ENCODE measurements around the gene SH3PXD2A. TPM values are rescaled to one million over a fixed set of nuclear protein-coding genes. Genes with fewer than 3 reads are reported as not detected.

Gene SH3PXD2A
- total RNA-seq, 5 donors from 2014 or later (not counting 1 experiment from before 2014, with no cell fraction given) = 5.8 to 11.8 (median 9.8) TPM

DNA sequence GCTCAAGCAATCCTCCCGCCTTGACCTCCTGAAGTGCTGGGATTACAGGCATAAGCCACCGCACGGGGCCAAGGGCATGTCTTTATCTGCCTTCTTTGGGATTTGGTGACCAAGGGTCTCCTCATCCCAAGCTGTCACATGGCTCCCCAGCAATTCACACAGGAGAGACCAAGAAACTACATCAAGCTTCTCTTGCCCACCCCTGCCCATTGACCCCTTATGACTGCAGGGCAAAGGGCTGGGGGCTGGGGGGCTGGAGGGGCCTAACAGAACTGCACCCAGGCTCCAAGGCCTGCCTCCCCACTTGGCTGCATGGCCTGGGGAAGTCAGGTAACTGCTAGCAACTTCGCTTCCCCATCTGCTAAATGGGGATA lies 137.1 kb downstream of the SH3PXD2A start:
- H3K27me3 Mint-ChIP-seq = no peaks in the 10 kb centered on the region
- H3K36me3 Mint-ChIP-seq = no peaks in the 10 kb centered on the region
- no peaks in the 10 kb centered on the region for H3K9me3 Mint-ChIP-seq
- Histone ChIP-seq H3K9me3 (no peaks in the 10 kb centered on the region), H3K4me3 (ENCODE audit: control insufficient read depth in 1 of 2, extremely low read depth in 1 of 2, low read length in 1 of 2) (no peak overlapping the region), H3K4me1 (ENCODE audit: control insufficient read depth in 1 of 2, extremely low read depth in 1 of 2, insufficient read depth in 2 of 2, low read length in 2 of 2) (peaks cover 0 to 6% of the 10 kb centered on the region in 2 experiments), H3K27ac (ENCODE audit: low read length) (no peak overlapping the region), H3K27me3 (replicated peaks in 1 of 2; ENCODE audit: control insufficient read depth in 2 of 2, extremely low read depth in 1 of 2, insufficient read depth in 2 of 2, low read length in 1 of 2) (peaks cover 0 to 10% of the 10 kb centered on the region in 2 experiments), H3K36me3 (ENCODE audit: control insufficient read depth in 2 of 2, extremely low read depth in 1 of 2, insufficient read depth in 1 of 2, low read length in 1 of 2) (no peaks in the 10 kb centered on the region)
- WGBS (ENCODE audit: insufficient coverage) = no CpG with 5 or more reads among the region's 4 CpGs
- DNase-seq (no peak), ATAC-seq (replicated peaks in 1 of 4) (no peak)
- POLR2A ChIA-PET = no interaction called here
- no peak overlapping the region for H3K4me3 Mint-ChIP-seq
- H3K4me1 Mint-ChIP-seq = peaks cover 6 to 8% (median 8%) of the 10 kb centered on the region in 3 donors
- no peak overlapping the region for H3K27ac Mint-ChIP-seq
- CTCF ChIA-PET = interaction anchor here in 1 of 2 donors (1.0 kb wide), 1 partner anchor 144 kb away, joined by 3 read pairs; no protein-coding TSS in a partner anchor

DNA sequence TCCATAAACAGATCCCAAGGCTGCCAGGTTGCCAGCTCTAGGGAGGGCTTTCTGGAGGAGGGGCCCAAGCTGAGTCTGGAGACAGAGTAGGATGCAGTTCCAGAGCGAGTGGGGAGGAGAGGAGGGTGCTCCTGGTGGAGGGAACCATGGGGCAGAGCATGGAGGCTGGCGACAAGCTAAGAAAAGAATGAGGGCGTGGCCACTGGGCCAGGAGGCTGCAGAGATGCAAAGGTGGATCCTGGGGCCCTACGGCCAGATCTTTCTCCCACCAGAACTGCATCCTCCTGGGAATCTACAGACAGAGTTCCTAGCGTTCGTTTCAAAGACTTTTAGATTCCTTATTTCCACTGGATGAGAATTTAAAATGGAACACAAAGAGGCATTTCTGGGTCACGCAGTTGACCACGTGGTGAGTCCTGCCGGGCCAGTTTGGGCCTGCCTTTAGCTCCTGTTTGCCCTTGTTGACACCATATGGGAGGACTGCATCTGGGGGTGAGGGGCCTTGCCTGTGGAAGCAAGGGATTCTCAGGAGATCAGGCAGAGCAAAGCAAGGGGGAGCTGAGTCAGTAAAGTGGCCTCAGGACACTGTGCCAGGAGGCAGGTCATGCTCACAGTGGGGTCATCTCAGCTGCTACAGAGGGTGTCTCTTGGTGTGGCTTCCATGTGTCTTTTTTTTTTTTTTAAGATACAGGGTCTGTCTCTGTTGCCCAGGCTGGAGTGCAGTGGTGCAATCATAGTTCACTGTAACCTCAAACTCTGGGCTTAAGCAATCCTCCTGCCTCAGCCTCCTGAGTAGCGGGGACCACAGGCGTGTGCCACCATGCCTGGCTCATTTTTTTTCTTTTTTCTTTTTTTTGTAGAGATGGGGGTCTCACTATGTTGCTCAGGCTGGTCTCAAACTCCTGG lies 137.8 kb downstream of the SH3PXD2A start:
- no peak overlapping the region for H3K27ac Mint-ChIP-seq
- ATAC-seq (replicated peaks in 1 of 4) (no peak), DNase-seq (no peak)
- H3K36me3 Mint-ChIP-seq = no peaks in the 10 kb centered on the region
- H3K27me3 Mint-ChIP-seq = no peaks in the 10 kb centered on the region
- peaks cover 6 to 8% (median 8%) of the 10 kb centered on the region in 3 donors for H3K4me1 Mint-ChIP-seq
- H3K36me3 ChIP-seq (ENCODE audit: control insufficient read depth in 2 of 2, extremely low read depth in 1 of 2, insufficient read depth in 1 of 2, low read length in 1 of 2) = no peaks in the 10 kb centered on the region
- no peaks in the 10 kb centered on the region for H3K9me3 Mint-ChIP-seq
- H3K27ac ChIP-seq (ENCODE audit: low read length) = no peak overlapping the region
- POLR2A ChIA-PET = no interaction called here
- WGBS (ENCODE audit: insufficient coverage) = 89% methylated on average over 8 of the region's 11 CpGs
- CTCF ChIA-PET = interaction anchor here in 1 of 2 donors (1.0 kb wide), 1 partner anchor 144 kb away, joined by 3 read pairs; no protein-coding TSS in a partner anchor
- H3K4me3 ChIP-seq (ENCODE audit: control insufficient read depth in 1 of 2, extremely low read depth in 1 of 2, low read length in 1 of 2) = no peak overlapping the region
- peaks cover 0 to 9% of the 10 kb centered on the region in 2 experiments for H3K4me1 ChIP-seq (ENCODE audit: control insufficient read depth in 1 of 2, extremely low read depth in 1 of 2, insufficient read depth in 2 of 2, low read length in 2 of 2)
- no peak overlapping the region for H3K4me3 Mint-ChIP-seq
- H3K27me3 ChIP-seq (replicated peaks in 1 of 2; ENCODE audit: control insufficient read depth in 2 of 2, extremely low read depth in 1 of 2, insufficient read depth in 2 of 2, low read length in 1 of 2) = peaks cover 0 to 12% of the 10 kb centered on the region in 2 experiments
- no peaks in the 10 kb centered on the region for H3K9me3 ChIP-seq

DNA sequence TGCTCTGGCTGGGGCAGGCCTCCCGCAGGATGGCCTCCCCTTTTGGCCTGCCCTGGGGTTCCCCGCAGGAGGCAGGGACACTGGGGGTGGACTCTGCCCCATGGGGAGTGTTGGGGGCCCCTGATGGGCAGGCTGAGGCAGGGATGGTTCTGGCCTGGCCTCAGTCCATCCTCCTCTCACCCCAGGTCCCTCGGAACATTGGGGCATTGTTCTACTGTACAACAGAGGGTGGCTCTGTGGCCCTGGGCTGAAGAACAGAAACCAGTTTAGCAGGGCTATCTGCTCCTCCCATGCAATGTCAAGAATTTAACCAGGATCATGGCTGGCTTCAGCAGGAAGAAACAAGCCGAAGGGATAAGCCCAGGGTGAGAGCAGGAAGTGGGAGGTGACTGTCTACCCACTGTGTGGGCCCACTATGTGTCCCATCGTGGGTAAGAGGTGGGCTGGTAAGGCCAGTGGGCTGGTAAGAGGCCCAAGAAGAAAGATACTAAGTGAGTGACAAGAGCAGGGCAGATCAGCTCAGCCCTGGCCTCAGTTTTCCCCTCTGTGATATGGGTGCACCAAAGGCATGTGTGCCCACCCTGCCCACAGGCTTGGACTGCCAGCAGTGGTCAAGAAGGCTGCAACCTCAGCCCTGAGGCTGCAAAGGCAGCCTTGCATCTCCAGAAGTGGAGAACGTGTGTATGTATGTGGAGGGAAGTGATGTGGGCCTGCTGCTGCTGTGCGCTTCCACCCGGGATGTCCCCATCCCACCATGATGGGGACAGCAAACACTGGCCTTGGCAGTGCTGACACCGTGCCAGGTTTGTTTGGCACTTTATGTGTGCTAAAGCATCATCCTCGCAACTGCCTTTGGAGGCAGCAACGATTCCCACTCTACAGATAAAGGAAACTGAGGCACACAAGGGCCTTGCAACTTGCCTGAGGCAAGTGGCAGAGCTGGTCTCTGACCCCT lies 138.9 kb downstream of the SH3PXD2A start:
- Histone ChIP-seq H3K4me3 (ENCODE audit: control insufficient read depth in 1 of 2, extremely low read depth in 1 of 2, low read length in 1 of 2) (no peak overlapping the region), H3K36me3 (ENCODE audit: control insufficient read depth in 2 of 2, extremely low read depth in 1 of 2, insufficient read depth in 1 of 2, low read length in 1 of 2) (no peaks in the 10 kb centered on the region), H3K4me1 (ENCODE audit: control insufficient read depth in 1 of 2, extremely low read depth in 1 of 2, insufficient read depth in 2 of 2, low read length in 2 of 2) (peaks cover 0 to 10% of the 10 kb centered on the region in 2 experiments), H3K27ac (ENCODE audit: low read length) (no peak overlapping the region), H3K9me3 (no peaks in the 10 kb centered on the region), H3K27me3 (replicated peaks in 1 of 2; ENCODE audit: control insufficient read depth in 2 of 2, extremely low read depth in 1 of 2, insufficient read depth in 2 of 2, low read length in 1 of 2) (peaks cover 0 to 21% of the 10 kb centered on the region in 2 experiments)
- POLR2A ChIA-PET = no interaction called here
- no peak for DNase-seq
- H3K36me3 Mint-ChIP-seq = no peaks in the 10 kb centered on the region
- WGBS (ENCODE audit: insufficient coverage) = 76% methylated on average over 6 of the region's 11 CpGs
- H3K4me3 Mint-ChIP-seq = no peak overlapping the region
- H3K27ac Mint-ChIP-seq = no peak overlapping the region
- no peak for ATAC-seq (replicated peaks in 1 of 4)
- H3K4me1 Mint-ChIP-seq = peaks cover 6 to 8% (median 8%) of the 10 kb centered on the region in 3 donors
- no peaks in the 10 kb centered on the region for H3K27me3 Mint-ChIP-seq
- no peaks in the 10 kb centered on the region for H3K9me3 Mint-ChIP-seq
- CTCF ChIA-PET = interaction anchor here in 1 of 2 donors (0.7 kb wide), 1 partner anchor 54 kb away, joined by 3 read pairs; no protein-coding TSS in a partner anchor

DNA sequence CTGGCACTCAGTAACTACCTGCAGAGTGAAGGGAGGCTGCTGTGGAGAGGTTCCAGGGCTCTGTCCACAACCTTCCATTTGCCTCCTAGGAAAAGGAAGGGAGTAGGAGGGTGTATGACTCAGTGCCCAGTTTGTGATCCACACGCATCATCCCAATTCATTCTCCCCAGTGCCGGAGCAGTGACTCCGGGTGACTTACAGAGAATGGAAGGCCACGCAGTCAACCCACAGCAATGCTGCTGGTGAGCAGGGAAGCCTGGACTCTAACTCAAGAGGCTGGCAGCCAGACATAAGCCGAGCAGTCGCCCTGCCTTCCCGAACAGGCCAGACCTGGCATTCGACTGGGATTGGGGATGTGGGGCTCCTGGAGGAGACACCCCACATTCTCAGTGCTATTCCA lies 139.9 kb downstream of the SH3PXD2A start:
- ChIA-PET CTCF (no interaction called here), POLR2A (no interaction called here)
- Mint-ChIP-seq H3K4me1 (peaks cover 6 to 8% (median 8%) of the 10 kb centered on the region in 3 donors), H3K4me3 (no peak overlapping the region), H3K9me3 (no peaks in the 10 kb centered on the region), H3K36me3 (no peaks in the 10 kb centered on the region), H3K27ac (no peak overlapping the region), H3K27me3 (no peaks in the 10 kb centered on the region)
- Histone ChIP-seq H3K4me1 (ENCODE audit: control insufficient read depth in 1 of 2, extremely low read depth in 1 of 2, insufficient read depth in 2 of 2, low read length in 2 of 2) (peaks cover 0 to 10% of the 10 kb centered on the region in 2 experiments), H3K27ac (ENCODE audit: low read length) (no peak overlapping the region), H3K9me3 (no peaks in the 10 kb centered on the region), H3K4me3 (ENCODE audit: control insufficient read depth in 1 of 2, extremely low read depth in 1 of 2, low read length in 1 of 2) (no peak overlapping the region), H3K36me3 (ENCODE audit: control insufficient read depth in 2 of 2, extremely low read depth in 1 of 2, insufficient read depth in 1 of 2, low read length in 1 of 2) (no peaks in the 10 kb centered on the region), H3K27me3 (replicated peaks in 1 of 2; ENCODE audit: control insufficient read depth in 2 of 2, extremely low read depth in 1 of 2, insufficient read depth in 2 of 2, low read length in 1 of 2) (peaks cover 0 to 21% of the 10 kb centered on the region in 2 experiments)
- DNase-seq = no peak
- 97% methylated on average over 6 of the region's 8 CpGs for WGBS (ENCODE audit: insufficient coverage)
- no peak for ATAC-seq (replicated peaks in 1 of 4)

DNA sequence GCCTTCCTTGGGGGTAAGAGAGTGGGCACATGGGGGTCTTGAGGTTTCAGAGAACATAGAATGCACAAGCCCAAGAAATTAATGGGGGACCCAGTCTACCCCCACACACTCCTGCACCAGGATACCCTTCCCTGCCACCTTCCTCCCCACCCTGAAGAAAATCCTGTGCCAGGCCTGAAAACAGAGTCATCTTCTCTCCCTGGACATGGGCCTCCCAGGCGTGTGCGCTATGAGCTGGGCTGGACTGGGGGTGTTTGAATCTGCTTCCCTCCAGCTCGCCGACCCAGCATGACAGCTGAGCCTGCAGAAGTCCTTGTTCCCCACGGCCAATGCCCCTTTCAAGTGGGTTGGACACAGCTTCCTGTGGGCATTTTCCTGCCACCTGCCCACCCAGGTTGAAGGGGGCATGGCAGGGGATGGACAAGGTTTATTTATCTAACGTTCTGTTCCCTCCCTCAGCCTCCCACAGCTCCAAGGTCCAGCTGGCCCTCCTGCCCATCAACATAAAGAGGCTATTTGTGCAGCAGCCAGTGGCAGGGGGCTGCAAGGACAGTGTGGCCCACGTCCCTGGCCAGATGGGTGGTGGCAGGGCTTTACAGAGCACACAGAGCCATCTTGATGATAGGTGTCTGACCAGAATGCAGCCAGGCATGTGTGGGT lies 141.0 kb downstream of the SH3PXD2A start:
- H3K4me1 Mint-ChIP-seq = peaks cover 6 to 7% (median 7%) of the 10 kb centered on the region in 3 donors
- no peak overlapping the region for H3K27ac Mint-ChIP-seq
- Histone ChIP-seq H3K36me3 (ENCODE audit: control insufficient read depth in 2 of 2, extremely low read depth in 1 of 2, insufficient read depth in 1 of 2, low read length in 1 of 2) (no peaks in the 10 kb centered on the region), H3K27me3 (replicated peaks in 1 of 2; ENCODE audit: control insufficient read depth in 2 of 2, extremely low read depth in 1 of 2, insufficient read depth in 2 of 2, low read length in 1 of 2) (peaks cover 0 to 17% of the 10 kb centered on the region in 2 experiments), H3K27ac (ENCODE audit: low read length) (no peak overlapping the region), H3K9me3 (no peaks in the 10 kb centered on the region), H3K4me1 (ENCODE audit: control insufficient read depth in 1 of 2, extremely low read depth in 1 of 2, insufficient read depth in 2 of 2, low read length in 2 of 2) (peaks cover 0 to 10% of the 10 kb centered on the region in 2 experiments), H3K4me3 (ENCODE audit: control insufficient read depth in 1 of 2, extremely low read depth in 1 of 2, low read length in 1 of 2) (no peak overlapping the region)
- H3K36me3 Mint-ChIP-seq = no peaks in the 10 kb centered on the region
- no peaks in the 10 kb centered on the region for H3K9me3 Mint-ChIP-seq
- ATAC-seq (replicated peaks in 1 of 4) (no peak), DNase-seq (no peak)
- H3K27me3 Mint-ChIP-seq = no peaks in the 10 kb centered on the region
- POLR2A ChIA-PET = no interaction called here
- 90% methylated on average over 5 of the region's 7 CpGs for WGBS (ENCODE audit: insufficient coverage)
- no peak overlapping the region for H3K4me3 Mint-ChIP-seq
- CTCF ChIA-PET = interaction anchor here (1.0 to 1.9 kb wide), 4 partner anchors 11 to 363 kb away, joined by 3 to 9 read pairs (median 3); no protein-coding TSS in a partner anchor

All from T-cell (primary cell).